HL-60/S4 treated with phorbol 12-myristate 13-acetate at 8.2 ng/mL for 4 days and 3 days (cell line): ENCODE measurements around the gene KIF22.

Experiments used
- in situ Hi-C: fragments of 300-500 bp; cut with MboI; formaldehyde crosslinking; loops from 2 replicates; pipeline ENCODE4 v1.15.0; 2022; ENCODE audit warnings: low sequenced_read_pairs

Gene KIF22

DNA sequence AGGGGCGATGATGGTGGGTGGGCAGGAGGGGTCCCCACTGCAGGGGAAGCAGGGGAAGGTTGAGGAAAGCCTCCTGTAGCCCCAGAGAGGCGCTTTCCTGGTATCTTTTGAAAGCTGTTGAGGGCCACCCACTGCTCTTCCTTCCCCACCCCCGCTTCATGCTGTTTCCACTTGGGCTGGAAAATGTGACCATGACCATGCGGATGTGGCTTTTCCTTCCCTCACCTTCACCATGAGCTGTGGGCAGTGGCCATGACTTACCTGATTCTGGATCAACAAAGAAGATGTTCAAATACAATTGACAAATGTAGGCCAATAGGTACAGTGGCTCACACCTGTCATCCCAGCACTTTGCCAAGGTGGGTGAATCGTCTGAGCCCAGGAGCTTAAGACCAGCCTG, 43.5 kb downstream of the KIF22 start:
- in situ Hi-C loops: no loop called here

DNA sequence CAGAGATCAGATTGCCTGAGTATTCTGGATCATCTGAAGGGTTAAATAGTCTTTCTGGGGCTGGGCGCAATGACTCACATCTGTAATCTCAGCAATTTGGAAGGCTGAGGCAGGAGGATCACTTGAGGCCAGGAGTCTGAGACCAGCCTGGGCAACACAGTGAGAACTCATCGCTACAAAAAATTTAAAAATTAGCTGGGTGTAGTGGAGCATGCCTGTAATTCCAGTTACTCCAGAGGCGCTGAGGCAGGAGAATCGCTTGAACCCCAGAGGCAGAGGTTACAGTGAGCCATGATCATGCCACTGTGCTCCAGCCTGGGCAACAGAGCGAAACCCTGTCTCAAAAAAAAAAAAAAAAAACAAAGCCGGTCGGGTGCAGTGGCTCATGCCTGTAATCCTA, 45.4 kb downstream of the KIF22 start:
- in situ Hi-C loops: no loop called here

DNA sequence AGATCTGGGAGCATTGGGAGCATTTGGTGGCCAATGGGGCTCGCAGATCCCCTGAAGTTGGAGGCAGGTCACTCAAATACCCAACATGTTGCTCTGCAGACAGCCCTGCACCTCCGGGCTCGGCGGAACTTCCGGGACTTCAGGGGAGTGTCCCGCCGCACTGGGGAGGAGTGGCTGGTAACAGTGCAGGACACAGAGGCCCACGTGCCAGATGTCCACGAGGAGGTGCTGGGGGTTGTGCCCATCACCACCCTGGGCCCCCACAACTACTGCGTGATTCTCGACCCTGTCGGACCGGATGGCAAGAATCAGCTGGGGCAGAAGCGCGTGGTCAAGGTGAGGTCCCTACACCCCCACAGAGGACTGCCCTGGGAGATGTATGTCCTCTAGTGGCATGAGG, 46.1 kb downstream of the KIF22 start:
- in situ Hi-C loops: no loop called here

DNA sequence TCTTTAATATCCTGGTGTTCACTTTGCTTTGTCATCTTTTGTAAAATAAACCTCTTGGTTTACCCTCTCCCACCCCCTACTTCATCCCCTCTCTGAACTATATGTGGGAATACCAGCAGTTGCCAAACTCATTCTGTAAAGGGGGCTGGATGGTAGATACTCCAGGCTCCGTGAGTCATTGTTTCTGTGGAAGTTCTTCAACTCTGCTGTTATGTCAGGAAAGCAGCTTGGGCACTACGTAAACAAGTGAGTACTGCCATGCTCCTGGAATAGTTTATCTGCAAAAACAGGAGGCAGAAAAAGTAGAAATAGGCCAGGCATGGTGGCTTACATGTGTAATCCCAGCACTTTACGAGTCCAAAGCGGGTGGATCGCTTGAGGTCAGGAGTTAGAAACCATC, 47.3 kb downstream of the KIF22 start:
- in situ Hi-C loops: no loop called here

DNA sequence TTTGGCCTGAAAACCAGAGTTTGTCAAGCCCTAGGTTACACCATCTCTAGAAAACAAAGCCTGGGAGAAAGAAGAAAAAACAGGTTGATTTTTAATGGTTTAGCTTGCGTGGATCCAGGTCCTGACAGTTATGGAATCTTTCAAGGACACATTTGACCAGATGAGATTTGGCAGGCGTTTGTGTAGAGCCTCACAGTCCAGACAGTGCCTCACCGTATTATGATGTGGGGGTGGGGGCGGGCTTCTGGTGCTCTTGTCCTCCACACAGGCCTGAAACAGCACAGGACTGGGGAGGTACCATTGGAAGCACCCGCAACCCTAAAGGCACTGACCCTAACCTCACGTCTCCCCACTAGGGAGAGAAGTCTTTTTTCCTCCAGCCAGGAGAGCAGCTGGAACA, 49.3 kb downstream of the KIF22 start:
- in situ Hi-C loops: no loop called here

DNA sequence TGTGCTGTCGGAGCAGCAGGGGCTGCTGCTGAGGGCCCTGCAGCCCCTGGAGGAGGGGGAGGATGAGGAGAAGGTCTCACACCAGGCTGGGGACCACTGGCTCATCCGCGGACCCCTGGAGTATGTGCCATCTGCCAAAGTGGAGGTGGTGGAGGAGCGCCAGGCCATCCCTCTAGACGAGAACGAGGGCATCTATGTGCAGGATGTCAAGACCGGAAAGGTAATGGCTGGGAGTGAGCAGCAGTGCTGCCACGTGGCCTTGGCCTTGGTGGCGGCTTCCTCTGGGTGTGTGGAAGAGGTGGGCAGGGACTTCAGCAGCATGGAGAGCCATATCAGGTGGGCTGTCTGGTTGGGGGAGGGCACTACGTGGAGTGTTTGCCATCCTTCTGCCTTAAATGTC, 49.7 kb downstream of the KIF22 start:
- in situ Hi-C loops: no loop called here

DNA sequence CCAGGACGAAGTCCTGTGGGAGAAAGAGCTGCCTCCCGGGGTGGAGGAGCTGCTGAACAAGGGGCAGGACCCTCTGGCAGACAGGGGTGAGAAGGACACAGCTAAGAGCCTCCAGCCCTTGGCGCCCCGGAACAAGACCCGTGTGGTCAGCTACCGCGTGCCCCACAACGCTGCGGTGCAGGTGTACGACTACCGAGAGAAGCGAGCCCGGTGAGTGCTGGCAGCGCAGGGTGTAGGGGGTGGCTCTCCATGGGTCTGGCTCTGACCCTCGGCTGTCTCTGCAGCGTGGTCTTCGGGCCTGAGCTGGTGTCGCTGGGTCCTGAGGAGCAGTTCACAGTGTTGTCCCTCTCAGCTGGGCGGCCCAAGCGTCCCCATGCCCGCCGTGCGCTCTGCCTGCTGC, 51.1 kb downstream of the KIF22 start:
- in situ Hi-C loops: no loop called here

DNA sequence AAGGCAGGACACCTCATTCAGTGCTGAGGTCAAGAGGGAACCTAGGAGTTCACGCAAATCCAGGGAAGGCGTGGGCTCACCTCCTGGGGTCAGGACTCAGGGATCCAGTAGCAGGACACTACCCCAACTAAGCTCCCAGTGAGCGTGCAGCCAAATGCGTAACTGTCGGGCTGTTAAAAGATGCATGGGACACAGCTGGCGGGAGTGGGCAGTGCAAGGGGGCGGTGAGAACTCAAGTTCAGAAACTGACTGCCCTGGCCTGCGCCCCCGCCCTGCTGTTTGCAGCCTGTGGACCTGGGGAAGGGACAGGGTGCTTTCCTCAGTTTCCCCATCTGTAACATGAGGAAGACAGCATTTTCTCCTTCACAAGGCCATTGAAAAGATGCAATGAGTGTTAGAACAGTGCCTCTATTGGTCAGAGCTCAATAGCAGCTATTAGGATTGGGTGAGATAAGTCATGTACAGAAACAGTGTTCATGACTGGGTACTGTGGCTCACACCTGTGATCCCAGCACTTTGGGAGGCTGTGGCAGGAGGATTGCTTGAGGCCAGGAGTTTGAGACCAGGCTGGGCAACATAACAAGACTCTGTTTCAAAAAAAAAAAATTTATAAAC, 52.3 kb downstream of the KIF22 start:
- in situ Hi-C loops: no loop called here

DNA sequence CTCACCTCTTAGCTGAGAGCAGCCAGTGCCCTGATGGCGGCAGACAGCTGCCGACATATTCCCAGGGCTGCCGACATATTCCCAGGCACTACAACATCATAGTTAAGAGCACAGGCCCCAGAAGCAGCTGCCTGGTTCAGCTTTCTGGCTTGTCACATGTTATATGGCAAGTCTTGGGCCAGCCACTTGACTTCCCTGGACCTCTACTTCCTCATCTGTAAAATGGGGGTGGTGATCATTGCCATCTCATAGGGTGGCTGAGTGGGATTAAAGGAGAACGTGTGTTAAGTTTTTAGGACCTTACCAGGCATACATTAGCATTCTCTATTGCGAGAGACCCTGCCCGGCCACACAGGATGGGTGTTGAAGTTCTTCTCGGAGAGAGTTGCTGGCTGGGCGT, 53.4 kb downstream of the KIF22 start:
- in situ Hi-C loops: no loop called here

DNA sequence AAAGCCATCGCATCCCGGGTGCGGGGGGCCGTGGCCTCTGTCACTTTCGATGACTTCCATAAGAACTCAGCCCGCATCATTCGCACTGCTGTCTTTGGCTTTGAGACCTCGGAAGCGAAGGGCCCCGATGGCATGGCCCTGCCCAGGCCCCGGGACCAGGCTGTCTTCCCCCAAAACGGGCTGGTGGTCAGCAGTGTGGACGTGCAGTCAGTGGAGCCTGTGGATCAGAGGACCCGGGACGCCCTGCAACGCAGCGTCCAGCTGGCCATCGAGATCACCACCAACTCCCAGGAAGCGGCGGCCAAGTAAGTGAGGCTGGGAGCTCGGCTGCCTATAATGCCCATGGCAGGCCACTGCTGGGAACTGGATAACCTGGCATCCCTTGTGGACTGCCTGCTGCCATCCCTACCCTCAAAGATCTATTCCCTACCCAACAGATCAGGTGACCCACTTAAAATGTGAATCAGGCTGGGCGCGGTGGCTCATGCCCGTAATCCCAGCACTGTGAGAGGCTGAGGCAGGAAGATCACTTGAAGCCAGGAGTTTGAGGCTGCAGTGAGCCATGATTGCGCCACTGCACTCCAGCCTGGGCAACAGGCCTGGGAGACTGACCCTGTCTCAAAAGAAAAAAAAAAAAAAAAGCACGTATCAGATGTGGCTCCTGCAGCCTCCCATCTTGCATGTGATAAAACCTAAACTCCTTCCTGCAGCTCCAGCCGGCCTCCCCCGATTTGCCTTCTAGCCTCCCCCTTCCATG, 54.2 kb downstream of the KIF22 start:
- in situ Hi-C loops: no loop called here

DNA sequence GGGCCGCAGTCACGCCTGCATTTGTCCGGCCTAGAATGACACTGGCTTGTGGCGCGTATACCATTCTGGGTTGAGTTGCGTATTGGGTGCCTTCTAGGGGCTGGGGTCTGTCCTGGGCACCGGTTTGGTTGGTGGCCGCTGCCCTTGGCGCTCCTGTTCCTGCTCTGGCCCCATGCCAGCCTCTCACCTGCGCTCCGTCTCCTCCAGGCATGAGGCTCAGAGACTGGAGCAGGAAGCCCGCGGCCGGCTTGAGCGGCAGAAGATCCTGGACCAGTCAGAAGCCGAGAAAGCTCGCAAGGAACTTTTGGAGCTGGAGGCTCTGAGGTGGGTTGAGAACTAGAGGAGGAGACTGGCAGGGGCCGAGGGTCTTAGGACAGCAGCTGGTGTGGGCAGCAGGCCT, 55.1 kb downstream of the KIF22 start:
- in situ Hi-C loops: no loop called here

DNA sequence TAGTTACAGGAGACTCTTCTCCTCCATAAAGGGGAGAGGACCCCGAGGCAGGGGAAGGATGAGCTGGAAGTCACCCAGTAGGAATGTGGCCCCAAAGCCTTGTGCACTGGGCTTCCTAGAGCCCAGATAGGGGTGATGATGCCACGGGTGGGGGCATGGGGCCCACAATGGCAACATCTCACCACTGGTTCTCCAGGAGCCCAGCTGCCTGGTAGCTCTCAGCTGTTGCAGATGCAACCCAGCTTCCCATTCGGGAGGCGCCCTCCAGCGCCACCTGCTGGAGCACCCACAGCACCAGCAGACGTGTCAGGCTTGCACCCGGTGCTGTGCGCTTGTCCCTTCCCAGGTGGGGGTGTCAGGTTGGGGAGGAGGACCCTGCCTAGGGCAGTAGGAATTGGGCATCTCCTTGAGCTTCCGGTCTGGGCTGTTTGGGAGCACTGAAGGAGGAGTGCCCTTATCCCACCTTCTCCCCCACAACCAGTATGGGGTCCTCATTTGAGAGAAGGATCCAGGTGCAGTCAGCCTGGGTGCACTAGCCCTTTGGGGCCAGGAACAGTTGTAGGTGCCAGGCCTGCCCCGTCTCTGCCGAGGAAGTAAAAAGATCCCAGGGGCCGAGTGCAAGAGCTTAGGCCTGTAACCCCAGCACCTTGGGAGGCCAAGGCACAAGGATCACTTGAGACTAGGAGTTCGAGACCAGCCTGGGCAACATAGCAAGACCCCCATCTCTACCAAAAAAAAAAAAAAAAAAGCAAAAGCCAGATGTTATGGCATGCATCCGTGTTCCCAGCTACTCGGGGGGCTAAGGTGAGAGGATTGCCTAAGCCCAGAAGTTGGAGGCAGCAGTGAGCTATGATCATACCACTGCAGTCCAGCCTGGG, 58.1 kb downstream of the KIF22 start:
- in situ Hi-C loops: no loop called here

DNA sequence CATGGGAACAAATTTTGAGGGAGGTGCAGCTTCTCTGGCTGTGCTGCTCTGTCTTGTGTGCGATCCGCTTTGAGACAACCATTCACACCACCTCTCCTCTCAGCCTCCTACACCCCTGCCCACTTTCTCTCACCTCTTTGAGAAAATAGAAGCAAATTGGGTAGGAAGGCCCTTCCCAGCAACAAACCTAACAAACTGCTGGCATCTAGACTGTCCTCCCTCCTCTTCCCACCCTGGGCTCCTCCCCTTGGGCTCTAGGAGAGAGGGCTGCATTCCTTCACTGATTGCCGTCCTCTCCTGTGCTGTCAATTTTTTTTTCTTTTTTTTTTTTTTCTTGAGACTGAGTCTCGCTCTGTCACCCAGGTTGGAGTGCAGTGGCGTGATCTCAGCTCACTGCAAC, 59.0 kb downstream of the KIF22 start:
- in situ Hi-C loops: no loop called here

DNA sequence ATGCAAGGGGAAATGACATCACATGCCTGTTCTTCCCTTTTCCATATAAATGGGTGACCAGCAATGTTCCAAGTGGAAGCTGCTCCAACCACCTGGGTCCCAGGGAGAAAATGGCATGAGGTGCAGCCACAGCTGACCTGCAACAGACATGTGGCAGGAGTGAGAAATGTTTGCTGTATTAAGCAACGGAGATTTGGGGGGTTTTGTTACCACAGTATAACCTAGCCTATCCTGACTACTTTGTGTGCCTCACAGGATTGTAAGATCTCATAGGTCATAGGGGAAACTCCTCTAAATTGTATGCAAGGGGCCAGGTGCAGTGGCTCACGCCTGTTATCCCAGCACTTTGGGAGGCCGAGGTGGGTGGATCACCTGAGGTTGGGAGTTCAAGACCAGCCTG, 60.4 kb downstream of the KIF22 start:
- in situ Hi-C loops: no loop called here

DNA sequence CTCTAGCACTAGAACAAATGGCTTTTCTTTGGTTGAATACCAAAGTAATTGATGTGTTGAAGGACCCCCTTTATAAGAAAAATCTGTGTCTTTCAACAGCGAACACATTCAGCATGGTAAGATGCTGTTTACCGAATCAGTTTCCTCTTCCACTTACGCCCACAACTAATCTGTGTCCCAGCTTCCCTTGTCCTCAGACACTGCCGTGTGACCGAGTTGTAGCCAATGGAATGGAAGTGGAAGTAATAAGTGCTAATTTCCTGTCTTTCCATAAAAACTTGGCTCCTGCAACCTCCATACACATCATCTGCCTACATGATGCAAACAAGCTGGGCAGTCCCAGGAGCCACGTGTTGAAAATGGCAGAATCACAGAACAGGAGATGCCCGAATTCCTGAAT, 62.1 kb downstream of the KIF22 start:
- in situ Hi-C loops: no loop called here

DNA sequence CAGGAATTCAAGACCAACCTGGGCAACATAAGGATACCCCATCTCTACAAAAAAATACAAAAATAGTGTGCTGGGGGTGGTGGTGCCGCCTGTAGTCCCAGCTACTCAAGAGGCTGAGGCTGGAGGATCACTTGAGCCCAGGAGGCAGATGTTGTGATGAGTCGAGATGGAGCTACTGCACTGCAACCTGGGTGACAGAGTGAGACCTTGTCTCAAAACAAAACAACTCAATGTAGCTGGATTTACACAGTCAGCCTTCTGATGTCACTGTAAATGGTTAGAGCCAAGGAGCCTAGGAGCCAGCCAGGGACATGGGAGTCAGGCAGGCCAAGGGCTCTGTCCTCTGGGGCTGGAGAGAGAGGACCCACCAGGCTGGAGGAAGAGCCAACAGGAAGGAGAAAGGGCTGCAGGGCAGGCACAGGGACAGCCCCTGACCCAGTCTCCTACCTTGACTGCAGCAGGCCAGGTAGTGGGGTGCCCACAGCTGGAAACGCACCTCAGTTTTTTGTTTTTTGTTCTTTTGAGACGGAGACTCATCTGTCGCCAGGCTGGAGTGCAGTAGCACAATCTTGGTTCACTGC, 64.1 kb downstream of the KIF22 start:
- in situ Hi-C loops: no loop called here
